Measurements from ENCODE around the gene GRK5.

- no peak for TF ChIP-seq CTCF (conservative IDR thresholded peaks at IDR 0.05)
- no peak for TF ChIP-seq EZH2 (IDR thresholded peaks at IDR 0.05; ENCODE audit: low read depth)
These were observed 37.9 kb downstream of the GRK5 start for GRCh38 chr10:119245272-119245671.

Measured in PC-9 (cell line).